ENCODE results near the gene SRP14. TPM values are rescaled to one million over a fixed set of nuclear protein-coding genes. Genes with fewer than 3 reads are reported as not detected.

Gene SRP14
- total RNA-seq, 1 experiment from 2014 or later, result 200 TPM

DNA sequence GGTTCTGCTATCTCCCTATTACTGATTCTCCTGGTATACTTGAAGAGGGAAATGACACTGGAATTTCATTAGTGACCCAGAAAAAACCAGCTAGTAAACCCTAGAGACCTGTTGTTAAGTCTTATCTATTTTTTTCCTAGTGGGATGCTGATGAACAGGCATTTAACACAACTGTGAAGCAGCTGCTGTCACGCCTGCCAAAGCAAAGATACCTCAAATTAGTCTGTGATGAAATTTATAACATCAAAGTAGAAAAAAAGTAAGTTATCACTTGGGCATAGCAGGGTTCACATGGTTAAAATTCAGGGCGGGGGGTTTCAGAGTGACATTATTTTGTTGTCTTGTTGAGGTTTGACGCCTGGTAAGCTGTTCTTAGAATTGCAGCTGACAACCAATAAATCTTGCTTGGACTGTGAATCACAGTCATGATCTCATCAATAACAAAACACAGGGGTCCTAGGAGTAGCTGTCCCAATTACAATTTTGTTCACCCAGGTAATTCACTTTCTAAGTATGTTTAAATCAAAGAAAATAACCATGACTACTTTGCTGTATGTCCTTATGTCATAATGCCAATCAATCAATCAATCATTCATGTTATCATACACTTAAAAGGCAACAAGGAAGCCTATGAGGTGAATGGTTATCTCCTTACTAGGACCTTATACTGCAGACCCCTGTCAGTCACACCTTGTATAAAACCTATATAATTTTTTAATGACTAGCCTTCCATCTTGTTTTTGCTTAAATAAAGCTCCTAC is 4.6 kb downstream of the SRP14 start:
- H3K27ac Mint-ChIP-seq, result peak overlapping the region in 1 of 3 experiments; percentile 65; a peak in 1 of 7 replicates
- H3K4ac ChIP-seq (ENCODE audit: low read depth, low read length), result no peak overlapping the region
- H3K4me1 Mint-ChIP-seq, result peaks cover 11 to 17% of the 10 kb centered on the region in 2 experiments

More for the DNA sequence above, 4.6 kb downstream of the SRP14 start:
- Histone ChIP-seq H2BK120ac (ENCODE audit: low read depth, low read length, poor library complexity, severe bottlenecking) (no peak overlapping the region), H2BK20ac (ENCODE audit: low read depth, low read length, poor library complexity, severe bottlenecking) (no peak overlapping the region), H3K79me1 (ENCODE audit: insufficient read depth, low read depth, low read length, poor library complexity, severe bottlenecking) (no peaks in the 10 kb centered on the region), H3K4me2 (ENCODE audit: insufficient read depth, insufficient read length, low read length) (no peak overlapping the region), H3K23ac (ENCODE audit: insufficient read length, low read depth, low read length) (no peak overlapping the region), H3K27ac (ENCODE audit: insufficient read length, low read depth, low read length) (no peak overlapping the region), H4K20me1 (ENCODE audit: control insufficient read depth, insufficient read depth, insufficient read length) (no peaks in the 10 kb centered on the region), H3K9me3 (ENCODE audit: control insufficient read depth, low read depth, low read length) (no peaks in the 10 kb centered on the region), H3K18ac (ENCODE audit: insufficient read length, low read depth, low read length) (no peak overlapping the region), H2AK5ac (ENCODE audit: insufficient read length, low read length) (no peak overlapping the region), H3K56ac (ENCODE audit: insufficient read length, low read depth, low read length) (no peak overlapping the region), H2BK15ac (ENCODE audit: low read depth, low read length) (no peak overlapping the region), H3K14ac (ENCODE audit: insufficient read depth, low read length) (no peak overlapping the region), H4K91ac (ENCODE audit: insufficient read length, low read depth, low read length) (no peak overlapping the region), H3K4me1 (ENCODE audit: insufficient read depth, low read length) (no peaks in the 10 kb centered on the region), H2AFZ (ENCODE audit: low read length) (no peak overlapping the region), H3K9ac (ENCODE audit: extremely low read depth, insufficient read length, low read length) (no peak overlapping the region), H3K23me2 (ENCODE audit: insufficient read length, low read depth, low read length, poor library complexity, severe bottlenecking) (peaks cover 3% of the 10 kb centered on the region), H4K8ac (replicated peaks; ENCODE audit: insufficient read length, low read depth, low read length) (no peak overlapping the region), H4K5ac (ENCODE audit: insufficient read length, low read depth, low read length) (no peak overlapping the region), H2BK12ac (ENCODE audit: insufficient read length, low read depth, low read length) (no peak overlapping the region), H3T11ph (ENCODE audit: low read length) (no peak overlapping the region), H2BK5ac (ENCODE audit: insufficient read length, low read length) (no peak overlapping the region), H3K79me2 (ENCODE audit: insufficient read depth, low read length) (peaks cover 5% of the 10 kb centered on the region; the same call in 1 of the 2 replicates), H3K27me3 (ENCODE audit: insufficient read depth, low read length) (no peaks in the 10 kb centered on the region)
- TF ChIP-seq CTCF (conservative IDR thresholded peaks at IDR 0.05), result no peak
- Mint-ChIP-seq H3K36me3 (ENCODE audit: insufficient read depth in 1 of 3, low read depth in 3 of 3) (peaks cover 25 to 83% (median 70%) of the 10 kb centered on the region in 3 experiments), H3K27me3 (ENCODE audit: low read depth) (no peaks in the 10 kb centered on the region), H3K4me3 (no peak overlapping the region), H3K9me3 (no peaks in the 10 kb centered on the region)
- WGBS (ENCODE audit: extremely low coverage, insufficient read length, low lambda C conversion rate), result no CpG with 5 or more reads among the region's 3 CpGs
- no peak for DNase-seq
